ENCODE results near the gene IFT122.

The IFT122 gene

DNA sequence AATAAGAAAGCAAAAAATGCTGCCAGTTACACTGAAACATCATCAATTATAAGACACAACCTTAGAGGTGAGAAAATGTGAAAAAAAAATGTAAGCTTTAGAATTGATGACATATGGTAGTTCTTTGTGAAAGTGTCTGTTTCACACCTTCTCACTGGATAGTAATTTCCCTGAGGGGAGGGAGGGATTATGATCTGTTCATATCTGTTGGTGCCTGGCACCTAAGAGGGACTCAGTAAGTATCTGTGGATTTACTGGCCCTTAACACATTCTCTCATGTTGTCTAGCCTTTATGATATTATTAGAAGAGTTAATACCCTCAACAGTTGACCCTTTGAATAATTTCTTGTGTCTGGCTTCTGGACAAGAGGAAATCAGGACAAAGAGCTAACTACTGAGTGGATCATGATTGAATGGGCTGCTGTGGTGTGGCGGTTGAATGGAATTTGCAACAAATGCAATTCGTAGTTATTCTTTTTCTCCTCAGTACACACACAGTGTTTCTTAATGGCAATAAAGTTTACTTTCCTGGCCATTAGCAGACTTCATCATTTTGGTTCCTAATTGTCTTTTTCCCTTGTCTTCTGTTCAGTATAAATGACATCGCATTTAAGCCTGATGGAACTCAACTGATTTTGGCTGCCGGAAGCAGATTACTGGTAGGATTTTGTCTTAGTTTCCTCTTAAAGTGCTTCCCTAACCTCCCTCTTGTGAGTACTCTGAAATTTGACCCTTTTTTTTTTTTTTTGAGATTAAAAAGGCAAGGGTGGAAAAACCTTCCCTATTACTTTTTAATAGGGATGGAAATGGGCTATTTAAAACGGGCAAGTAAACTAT, 9.5 kb downstream of the IFT122 start:
- Histone ChIP-seq H3K9me3 (no peaks in the 10 kb centered on the region), H3K27me3 (no peaks in the 10 kb centered on the region), H3K4me3 (ENCODE audit: low read depth, low read length) (no peak overlapping the region), H3K4me1 (no peaks in the 10 kb centered on the region; the same call in 1 of the 2 replicates), H3K36me3 (peaks cover 4% of the 10 kb centered on the region; the same call in 1 of the 2 replicates)
- no peak for DNase-seq
- no peak for TF ChIP-seq CTCF (IDR thresholded peaks at IDR 0.05; ENCODE audit: low read depth, low read length)

DNA sequence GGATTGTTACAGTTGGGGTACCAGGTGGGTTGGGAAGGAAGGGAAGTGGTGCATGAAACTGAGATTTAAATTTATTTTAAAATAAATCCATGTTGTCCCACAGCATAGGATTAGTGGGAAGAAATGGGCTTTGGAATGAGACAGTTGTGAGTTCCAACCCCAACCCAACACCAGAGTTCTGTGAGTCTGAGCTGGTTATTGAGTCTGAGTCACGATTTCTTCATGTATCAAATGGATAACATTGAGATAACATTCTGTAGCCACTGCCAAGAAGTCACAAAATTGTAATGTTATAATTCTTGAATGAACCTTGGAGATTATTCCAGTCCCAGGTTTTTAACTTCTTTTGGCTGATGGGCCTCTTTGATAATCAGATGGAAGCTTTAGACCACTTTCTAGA, 13.7 kb downstream of the IFT122 start:
- H3K4me1 ChIP-seq = no peaks in the 10 kb centered on the region; the same call in 1 of the 2 replicates
- no peaks in the 10 kb centered on the region for H3K27me3 ChIP-seq
- H3K9me3 ChIP-seq = no peaks in the 10 kb centered on the region
- peaks cover 4% of the 10 kb centered on the region; the same call in 1 of the 2 replicates for H3K36me3 ChIP-seq
- H3K4me3 ChIP-seq (ENCODE audit: low read depth, low read length) = no peak overlapping the region
- DNase-seq = no peak
- TF ChIP-seq CTCF (IDR thresholded peaks at IDR 0.05; ENCODE audit: low read depth, low read length) = no peak

- DNase-seq = no peak
- no peak for TF ChIP-seq CTCF (IDR thresholded peaks at IDR 0.05; ENCODE audit: low read depth, low read length)
- no peaks in the 10 kb centered on the region for H3K9me3 ChIP-seq
- no peaks in the 10 kb centered on the region for H3K27me3 ChIP-seq
- H3K36me3 ChIP-seq = no peaks in the 10 kb centered on the region
- no peaks in the 10 kb centered on the region for H3K4me1 ChIP-seq
- no peak overlapping the region for H3K4me3 ChIP-seq (ENCODE audit: low read depth, low read length)
These were observed 20.1 kb downstream of the IFT122 start for GRCh38 chr3:129460155-129460554.

GRCh38 chr3:129460572-129460971, 20.5 kb downstream of the IFT122 start:
- no peaks in the 10 kb centered on the region for H3K27me3 ChIP-seq
- DNase-seq = no peak
- no peaks in the 10 kb centered on the region for H3K36me3 ChIP-seq
- H3K9me3 ChIP-seq = no peaks in the 10 kb centered on the region
- no peak for TF ChIP-seq CTCF (IDR thresholded peaks at IDR 0.05; ENCODE audit: low read depth, low read length)
- no peaks in the 10 kb centered on the region for H3K4me1 ChIP-seq
- no peak overlapping the region for H3K4me3 ChIP-seq (ENCODE audit: low read depth, low read length)

GRCh38 chr3:129461022-129461421, 21.0 kb downstream of the IFT122 start:
- no peak for TF ChIP-seq CTCF (IDR thresholded peaks at IDR 0.05; ENCODE audit: low read depth, low read length)
- no peak for DNase-seq
- Histone ChIP-seq H3K4me3 (ENCODE audit: low read depth, low read length) (no peak overlapping the region), H3K9me3 (no peaks in the 10 kb centered on the region), H3K27me3 (no peaks in the 10 kb centered on the region), H3K36me3 (no peaks in the 10 kb centered on the region), H3K4me1 (no peaks in the 10 kb centered on the region)

DNA sequence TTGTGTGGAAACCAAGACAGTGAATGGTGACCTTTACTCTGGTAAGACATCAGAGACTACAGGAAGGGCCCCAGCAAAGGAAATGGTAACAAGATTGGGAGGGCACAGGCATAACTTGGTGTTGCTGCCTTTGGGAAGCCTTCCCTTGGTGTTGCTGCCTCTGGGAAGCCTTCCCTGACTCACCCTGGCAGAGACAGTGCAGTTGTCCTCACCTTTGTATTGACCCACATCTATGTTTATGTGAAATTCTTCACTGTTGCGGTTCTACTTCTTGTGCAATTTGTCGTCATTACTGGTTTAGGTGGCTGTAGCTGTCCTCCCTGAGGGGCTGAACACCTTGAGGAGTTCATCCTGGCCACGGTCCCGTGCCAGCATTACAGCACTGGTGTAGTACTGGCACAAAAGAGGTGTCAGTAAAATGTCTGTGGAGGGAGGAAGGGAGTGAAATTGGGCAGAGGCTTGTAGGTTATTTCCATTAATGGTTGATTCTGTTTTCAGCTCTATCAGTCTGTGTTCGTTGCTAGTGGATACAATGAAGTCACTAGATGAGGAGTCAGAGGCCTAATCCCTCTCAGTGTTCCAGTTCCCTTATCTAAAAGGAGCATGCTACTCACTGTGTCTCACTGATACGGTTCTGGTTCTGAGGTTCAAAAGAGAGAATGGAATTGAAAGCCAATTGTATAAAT, 21.6 kb downstream of the IFT122 start:
- H3K36me3 ChIP-seq = no peaks in the 10 kb centered on the region
- H3K4me3 ChIP-seq (ENCODE audit: low read depth, low read length) = no peak overlapping the region
- TF ChIP-seq CTCF (IDR thresholded peaks at IDR 0.05; ENCODE audit: low read depth, low read length) = no peak
- DNase-seq = no peak
- H3K27me3 ChIP-seq = no peaks in the 10 kb centered on the region
- H3K4me1 ChIP-seq = no peaks in the 10 kb centered on the region
- no peaks in the 10 kb centered on the region for H3K9me3 ChIP-seq
